Body of pancreas (tissue), 4 donors: ENCODE measurements around the gene CARD11.

ENCODE experiments used
- POLR2A ChIP-seq, 3 donors: fragments of 450-650 bp; IDR thresholded peaks; one replicate each; pipeline ENCODE4 v1.6.1; 2016; ENCODE audit warnings: antibody characterized with exemption in 3 of 3, mild to moderate bottlenecking in 2 of 3
- TF ChIP-seq, protein P1 (sequence below), 7 experiments: fragments of 450-650 bp in 4 of 7; fragments of 200-600 bp in 3 of 7; sonication (generic) in 3 of 7; IDR thresholded peaks; one replicate each; pipeline ENCODE4 v1.5.1; 2016 to 2019; ENCODE audit warnings: antibody characterized with exemption in 7 of 7

DNA sequence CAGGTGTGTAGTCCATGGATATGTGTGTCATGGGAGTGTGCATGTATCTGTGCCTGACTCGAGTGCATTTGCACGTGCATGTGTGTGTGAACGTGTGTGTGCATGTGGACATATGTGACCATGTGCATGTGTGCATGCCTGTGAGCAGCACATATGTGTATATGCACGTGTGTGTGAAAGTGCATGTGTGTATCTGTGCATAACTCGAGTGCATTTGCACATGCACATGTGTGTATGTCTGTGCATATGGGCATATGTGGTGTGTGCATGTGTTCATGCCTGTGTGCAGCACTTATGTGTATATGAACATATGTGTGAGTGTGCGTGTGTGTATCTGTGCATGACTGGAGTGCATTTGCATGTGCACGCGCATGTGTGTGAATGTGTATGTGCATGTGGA lies 164.3 kb downstream of the CARD11 start:
- TF ChIP-seq, protein P1, sequence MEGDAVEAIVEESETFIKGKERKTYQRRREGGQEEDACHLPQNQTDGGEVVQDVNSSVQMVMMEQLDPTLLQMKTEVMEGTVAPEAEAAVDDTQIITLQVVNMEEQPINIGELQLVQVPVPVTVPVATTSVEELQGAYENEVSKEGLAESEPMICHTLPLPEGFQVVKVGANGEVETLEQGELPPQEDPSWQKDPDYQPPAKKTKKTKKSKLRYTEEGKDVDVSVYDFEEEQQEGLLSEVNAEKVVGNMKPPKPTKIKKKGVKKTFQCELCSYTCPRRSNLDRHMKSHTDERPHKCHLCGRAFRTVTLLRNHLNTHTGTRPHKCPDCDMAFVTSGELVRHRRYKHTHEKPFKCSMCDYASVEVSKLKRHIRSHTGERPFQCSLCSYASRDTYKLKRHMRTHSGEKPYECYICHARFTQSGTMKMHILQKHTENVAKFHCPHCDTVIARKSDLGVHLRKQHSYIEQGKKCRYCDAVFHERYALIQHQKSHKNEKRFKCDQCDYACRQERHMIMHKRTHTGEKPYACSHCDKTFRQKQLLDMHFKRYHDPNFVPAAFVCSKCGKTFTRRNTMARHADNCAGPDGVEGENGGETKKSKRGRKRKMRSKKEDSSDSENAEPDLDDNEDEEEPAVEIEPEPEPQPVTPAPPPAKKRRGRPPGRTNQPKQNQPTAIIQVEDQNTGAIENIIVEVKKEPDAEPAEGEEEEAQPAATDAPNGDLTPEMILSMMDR (IDR thresholded peaks at IDR 0.05), result no peak
- TF ChIP-seq POLR2A (IDR thresholded peaks at IDR 0.05), result no peak
